HepG2 (cell line): Measurements from ENCODE around the gene DLG5. TPM values are rescaled to one million over a fixed set of nuclear protein-coding genes. Genes with fewer than 3 reads are reported as not detected.
A peak's percentile ranks its signal among the peaks of the same experiment; 100 is the strongest.

Experiments
- ATF4 ChIP-seq, 2 experiments: fragments of 450-650 bp in 1 of 2; sonication (generic) in 1 of 2; formaldehyde crosslinking; IDR thresholded peaks; 2 replicates each; pipeline versions ENCODE4 v1.5.0 to v1.8.0; 2020 to 2022; ENCODE audit warnings: mild to moderate bottlenecking in 1 of 2, missing genetic modification reagents in 1 of 2
- FOXO1 ChIP-seq: sonication (generic); formaldehyde crosslinking; IDR thresholded peaks from 2 replicates; pipeline ENCODE4 v1.4.0; 2020; ENCODE audit warnings: missing genetic modification reagents
- GATA4 ChIP-seq: sonication (generic); IDR thresholded peaks from 2 replicates; pipeline ENCODE4 v1.6.1; 2016; ENCODE audit warnings: antibody characterized with exemption, low read depth, borderline replicate concordance
- HDAC2 ChIP-seq: sonication (generic); formaldehyde crosslinking; IDR thresholded peaks from 2 replicates; pipeline ENCODE4 v1.4.0; 2020; ENCODE audit warnings: missing genetic modification reagents
- HNF1A ChIP-seq, 2 experiments: sonication (generic) in 1 of 2; formaldehyde crosslinking in 1 of 2; IDR thresholded peaks; 2 replicates each; pipeline versions ENCODE4 v1.4.0 to v1.6.1; 2016 to 2020; ENCODE audit warnings: borderline replicate concordance in 1 of 2, low read depth in 1 of 2, mild to moderate bottlenecking in 1 of 2, missing genetic modification reagents in 1 of 2
- HNRNPL ChIP-seq: fragments of 200-400 bp; formaldehyde crosslinking; IDR thresholded peaks from 2 replicates; pipeline ENCODE4 v1.6.1; 2017; ENCODE audit warnings: mild to moderate bottlenecking, low read depth, low read length
- HOMEZ ChIP-seq: IDR thresholded peaks from 2 replicates; pipeline ENCODE4 v1.6.1; 2016; ENCODE audit warnings: low read depth
- IKZF5 ChIP-seq: IDR thresholded peaks from 2 replicates; pipeline ENCODE4 v1.6.1; 2018; ENCODE audit warnings: missing genetic modification reagents, mild to moderate bottlenecking, missing compliant biosample characterization
- LCORL ChIP-seq, 2 experiments: fragments of 450-650 bp in 1 of 2; sonication (generic) in 1 of 2; formaldehyde crosslinking in 1 of 2; IDR thresholded peaks; 2 replicates each; pipeline versions ENCODE4 v1.5.0 to v1.6.1; 2017 to 2020; ENCODE audit warnings: antibody characterized with exemption in 1 of 2, missing genetic modification reagents in 1 of 2
- NFKBIZ ChIP-seq: IDR thresholded peaks from 2 replicates; pipeline ENCODE4 v1.6.1; 2018; ENCODE audit warnings: missing genetic modification reagents, missing compliant biosample characterization
- TEAD3 ChIP-seq: optimal IDR thresholded peaks from 2 replicates; pipeline ENCODE3; 2016; ENCODE audit warnings: borderline replicate concordance
- THAP11 ChIP-seq: IDR thresholded peaks from 2 replicates; pipeline ENCODE4 v1.6.1; 2016; ENCODE audit warnings: missing biosample characterization, missing genetic modification reagents
- THRA ChIP-seq: sonication (generic); formaldehyde crosslinking; IDR thresholded peaks from 2 replicates; pipeline ENCODE4 v1.4.0; 2020; ENCODE audit warnings: missing genetic modification reagents, borderline replicate concordance
- ZBTB26 ChIP-seq: IDR thresholded peaks from 2 replicates; pipeline ENCODE4 v1.6.1; 2016; ENCODE audit warnings: missing compliant biosample characterization, missing genetic modification reagents, borderline replicate concordance
- ZBTB7B ChIP-seq: sonication (generic); formaldehyde crosslinking; IDR thresholded peaks from 2 replicates; pipeline ENCODE4 v1.4.0; 2020; ENCODE audit warnings: missing genetic modification reagents
- ZNF234 ChIP-seq: sonication (generic); formaldehyde crosslinking; conservative IDR thresholded peaks from 2 replicates; pipeline ENCODE4 v1.5.1; 2020; ENCODE audit warnings: mild to moderate bottlenecking, missing genetic modification reagents
- ZNF331 ChIP-seq: sonication (generic); formaldehyde crosslinking; IDR thresholded peaks from 2 replicates; pipeline ENCODE4 v1.4.0; 2020; ENCODE audit warnings: missing genetic modification reagents
- ZNF468 ChIP-seq: sonication (generic); formaldehyde crosslinking; IDR thresholded peaks from 2 replicates; pipeline ENCODE4 v1.8.0; 2022; ENCODE audit warnings: mild to moderate bottlenecking, moderate library complexity, missing genetic modification reagents
- polyA plus RNA-seq, 8 experiments: library from polyadenylated mRNA; depleted of rRNA in 3 of 8; stranded (reverse) in 7 of 8; unstranded in 1 of 8; fragments of >200 nt; fragmentation: Illumina TruSeq in 4 of 8; extraction: Trizol in 4 of 8; gene quantifications; 2 replicates each; pipeline versions ENCODE4 v1.2.1 to v1.2.3, GENCODE V29; 2011 to 2016; ENCODE audit warnings: low read depth in 4 of 8, missing spikeins in 1 of 8, mixed read lengths in 1 of 8; ENCODE audit not compliant: insufficient read depth in 1 of 8
- total RNA-seq, 5 experiments: library from RNA; depleted of rRNA; stranded (reverse); fragments of >200 nt; fragmentation: Illumina TruSeq; extraction: Trizol; gene quantifications; 2 replicates each; pipeline ENCODE4 v1.2.3, GENCODE V29; 2016; ENCODE audit warnings: low read depth in 1 of 5

The DLG5 gene
- total and polyA plus RNA-seq, 2 of the 13 experiments (the other 11 are each of a cell fraction or from before 2014, with no cell fraction given) = 15.5 to 18.2 TPM

GRCh38 chr10:77911535-77912123 is 14.9 kb downstream of the DLG5 start (continued):
- TF ChIP-seq FOXO1 = peak; percentile 92
- TF ChIP-seq IKZF5 (CRISPR knock-in tag) = peak; percentile 62; the same call in 1 of the 2 replicates
- peak; percentile 57; the same call in 1 of the 2 replicates for TF ChIP-seq ZBTB7B (CRISPR knock-in tag)
- peak; percentile 39; the same call in 1 of the 2 replicates for TF ChIP-seq GATA4
- 0 out of 2 replicates have a peak, but pooled peaks have one; percentile 48 for TF ChIP-seq HNRNPL
- no peak for TF ChIP-seq ZNF468 (CRISPR knock-in tag)
- TF ChIP-seq ZNF331 (CRISPR knock-in tag) = peak; percentile 44; the same call in 1 of the 2 replicates
- TF ChIP-seq ATF4 (CRISPR knock-in tag; IDR thresholded peaks at IDR 0.05) = peak in 1 of 2 experiments; percentile 74; a peak in 2 of 4 replicates
- TF ChIP-seq NFKBIZ (CRISPR knock-in tag) = peak; percentile 23; the same call in 1 of the 2 replicates
- peak; percentile 25; the same call in 1 of the 2 replicates for TF ChIP-seq ZBTB26 (CRISPR knock-in tag)
- TF ChIP-seq TEAD3 = peak; percentile 32
- TF ChIP-seq THAP11 (CRISPR knock-in tag) = peak; percentile 66
- no peak for TF ChIP-seq ZNF234 (CRISPR knock-in tag)
- no peak for TF ChIP-seq LCORL (IDR thresholded peaks at IDR 0.05)
- peak; percentile 82 for TF ChIP-seq LCORL (CRISPR knock-in tag; IDR thresholded peaks at IDR 0.05)
- TF ChIP-seq HOMEZ (CRISPR knock-in tag) = 0 out of 2 replicates have a peak, but pooled peaks have one; percentile 41
- TF ChIP-seq HDAC2 (CRISPR knock-in tag) = peak; percentile 78
- TF ChIP-seq HNF1A (IDR thresholded peaks at IDR 0.05; ENCODE audit: low read depth) = 0 out of 2 replicates have a peak, but pooled peaks have one; percentile 18
- no peak for TF ChIP-seq HNF1A (CRISPR knock-in tag; IDR thresholded peaks at IDR 0.05; ENCODE audit: borderline replicate concordance)
- TF ChIP-seq THRA (CRISPR knock-in tag) = 0 out of 2 replicates have a peak, but pooled peaks have one; percentile 21
